OCI-LY7 (cell line): ENCODE measurements around the gene FTHL17. TPM values are rescaled to one million over a fixed set of nuclear protein-coding genes. Genes with fewer than 3 reads are reported as not detected.

Experiments
- Bru-seq: library from RNA; stranded (reverse); fragments of 400-500 nt; gene quantifications from one replicate; lab custom pipeline; 2021; lab: Mats Ljungman, UMichigan
- BruChase-seq, 2 experiments: library from RNA; stranded (reverse); fragments of 400-500 nt; gene quantifications; one replicate each; lab custom pipeline; 2021; lab: Mats Ljungman, UMichigan
- BruUV-seq: library from RNA; stranded (reverse); fragments of 400-500 nt; replicated peaks from 2 replicates; lab custom pipeline; 2021; lab: Mats Ljungman, UMichigan
- CTCF ChIA-PET: fragments of 300-600 bp; sonication (Branson Sonifier 250); formaldehyde crosslinking; loops from one replicate; lab custom pipeline; 2022; ENCODE audit warnings: antibody characterized with exemption; ENCODE audit not compliant: unreplicated experiment; lab: Charles Lee
- POLR2A ChIA-PET: fragments of 300-600 bp; sonication (Branson Sonifier 250); formaldehyde crosslinking; loops from one replicate; lab custom pipeline; 2022; ENCODE audit warnings: antibody characterized with exemption; lab: Charles Lee
- DNase-seq: peaks from one replicate; pipeline ENCODE4 v3.0.0-alpha.2; 2015; ENCODE audit warnings: low spot score
- H2AFZ ChIP-seq: fragments of 200-600 bp; sonication (generic), shearing (Covaris generic); 2 replicates; pipeline ENCODE4 v1.6.1; 2014; ENCODE audit warnings: mild to moderate bottlenecking, antibody characterized with exemption, low read length, moderate library complexity
- H3K27ac ChIP-seq: fragments of 200-600 bp; sonication (generic); 2 replicates; pipeline ENCODE4 v1.5.1; 2014; ENCODE audit warnings: mixed run types, low read depth, mild to moderate bottlenecking, moderate library complexity, low read length, inconsistent platforms; ENCODE audit not compliant: poor library complexity, severe bottlenecking
- H3K36me3 ChIP-seq: fragments of 200-600 bp; sonication (generic); 2 replicates; pipeline ENCODE4 v1.6.1; 2014; ENCODE audit warnings: mild to moderate bottlenecking, antibody characterized with exemption, low read length, moderate library complexity, mixed read lengths; ENCODE audit not compliant: insufficient read depth
- H3K4me1 ChIP-seq: fragments of 200-600 bp; sonication (generic); 2 replicates; pipeline ENCODE4 v1.5.1; 2014; ENCODE audit warnings: mild to moderate bottlenecking, low read length; ENCODE audit not compliant: insufficient read depth, poor library complexity, severe bottlenecking
- H3K4me2 ChIP-seq: fragments of 200-600 bp; sonication (generic); 2 replicates; pipeline ENCODE4 v1.6.1; 2014; ENCODE audit warnings: mild to moderate bottlenecking, low read length
- H3K4me3 ChIP-seq: fragments of 200-600 bp; sonication (generic); 2 replicates; pipeline ENCODE4 v1.5.1; 2014; ENCODE audit warnings: mild to moderate bottlenecking, low read depth, low read length; ENCODE audit not compliant: poor library complexity, severe bottlenecking
- H3K79me2 ChIP-seq: fragments of 200-600 bp; sonication (generic); 2 replicates; pipeline ENCODE4 v1.6.1; 2016; ENCODE audit warnings: low read depth, mild to moderate bottlenecking, low read length, moderate library complexity, mixed read lengths; ENCODE audit not compliant: insufficient read depth
- H3K9me2 ChIP-seq: fragments of 200-600 bp; sonication (generic); 2 replicates; pipeline ENCODE4 v1.6.1; 2016; ENCODE audit warnings: mild to moderate bottlenecking, low read length, mixed read lengths; ENCODE audit not compliant: insufficient read depth
- H3K9me3 ChIP-seq: fragments of 200-600 bp; sonication (generic); 2 replicates; pipeline ENCODE4 v1.6.1; 2014; ENCODE audit warnings: mild to moderate bottlenecking, mixed run types, low read length, mixed read lengths
- H4K20me1 ChIP-seq: fragments of 200-600 bp; sonication (generic); 2 replicates; pipeline ENCODE4 v1.6.1; 2014; ENCODE audit warnings: mild to moderate bottlenecking, antibody characterized with exemption, low read length, moderate library complexity, mixed read lengths; ENCODE audit not compliant: insufficient read depth
- EZH2phosphoT487 ChIP-seq: fragments of 200-600 bp; sonication (generic); IDR thresholded peaks from 2 replicates; pipeline ENCODE4 v1.6.1; 2018; ENCODE audit warnings: low read depth, borderline replicate concordance, mild to moderate bottlenecking, mixed run types, antibody characterized with exemption, low read length, moderate library complexity, mixed read lengths
- intact Hi-C: fragments of 100-400 bp; cut with micrococcal nuclease; formaldehyde crosslinking; loops from one replicate; pipeline ENCODE4 v1.10.0; 2022; ENCODE audit not compliant: unreplicated experiment
- long read RNA-seq: library from polyadenylated mRNA; stranded (forward); transcript quantifications from one replicate; pipeline ENCODE4 v2.0.0, GENCODE V29; 2022
- total RNA-seq, 2 experiments: library from RNA; depleted of rRNA in 1 of 2; stranded (reverse); fragments of >200 nt in 1 of 2; shearing (Covaris generic) in 1 of 2; gene quantifications; 2 replicates each; pipeline ENCODE4 v1.2.3, GENCODE V29; 2014 to 2022
- TF ChIP-seq, protein P1 (sequence below): fragments of 200-600 bp; sonication (generic); conservative IDR thresholded peaks from 2 replicates; pipeline ENCODE4 v1.5.1; 2014; ENCODE audit warnings: mild to moderate bottlenecking, antibody characterized with exemption, low read length, moderate library complexity, mixed read lengths

Gene FTHL17
- total RNA-seq (2014; rRNA removed; shearing (Covaris generic)) (not detected in 2 replicates), total RNA-seq (2022) (not detected in 2 replicates), Bru-seq, nascent RNA (not detected), BruChase-seq, experiment 1, labeled RNA remaining after a 6-hour chase (not detected), BruChase-seq, experiment 2, labeled RNA remaining after a 2-hour chase (not detected)
- long read RNA-seq, result 0 reads

DNA sequence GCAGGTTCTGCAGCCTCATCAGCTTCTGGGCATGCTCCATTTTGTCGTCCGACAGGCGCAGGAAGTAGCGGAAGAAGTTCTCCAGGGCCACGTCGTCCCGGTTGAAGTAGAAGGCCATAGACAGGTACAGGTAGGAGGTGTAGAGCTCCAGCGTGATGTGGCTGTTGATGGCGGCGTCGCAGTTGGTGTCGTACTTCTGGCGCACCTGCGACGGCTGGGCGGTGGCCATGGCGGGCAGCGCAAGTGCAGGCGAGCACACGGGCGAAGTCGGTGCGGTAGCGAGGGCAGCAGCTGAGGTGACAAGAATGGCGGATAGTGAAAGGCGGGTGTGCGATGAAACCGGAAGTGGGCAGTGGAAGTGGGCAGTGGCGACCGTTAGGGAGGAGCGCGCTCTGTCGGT lies at the start of gene FTHL17:
TSS of gene FTHL17 (minus strand) at position 317 of the 400 bp plus-strand sequence. CDS start at position 229, 88 bp downstream.
- Histone ChIP-seq H3K36me3 (no peaks in the 10 kb centered on the region), H3K4me1 (no peaks in the 10 kb centered on the region), H3K79me2 (no peaks in the 10 kb centered on the region), H3K4me3 (no peak within 1 kb of the TSS), H4K20me1 (no peaks in the 10 kb centered on the region), H3K4me2 (no peak within 1 kb of the TSS), H3K9me3 (no peaks in the 10 kb centered on the region), H3K9me2 (no peaks in the 10 kb centered on the region), H2AFZ (no peak within 1 kb of the TSS), H3K27ac (no peak within 1 kb of the TSS)
- BruUV-seq, result no TSS peak
- DNase-seq, result no peak
- TF ChIP-seq, protein P1, sequence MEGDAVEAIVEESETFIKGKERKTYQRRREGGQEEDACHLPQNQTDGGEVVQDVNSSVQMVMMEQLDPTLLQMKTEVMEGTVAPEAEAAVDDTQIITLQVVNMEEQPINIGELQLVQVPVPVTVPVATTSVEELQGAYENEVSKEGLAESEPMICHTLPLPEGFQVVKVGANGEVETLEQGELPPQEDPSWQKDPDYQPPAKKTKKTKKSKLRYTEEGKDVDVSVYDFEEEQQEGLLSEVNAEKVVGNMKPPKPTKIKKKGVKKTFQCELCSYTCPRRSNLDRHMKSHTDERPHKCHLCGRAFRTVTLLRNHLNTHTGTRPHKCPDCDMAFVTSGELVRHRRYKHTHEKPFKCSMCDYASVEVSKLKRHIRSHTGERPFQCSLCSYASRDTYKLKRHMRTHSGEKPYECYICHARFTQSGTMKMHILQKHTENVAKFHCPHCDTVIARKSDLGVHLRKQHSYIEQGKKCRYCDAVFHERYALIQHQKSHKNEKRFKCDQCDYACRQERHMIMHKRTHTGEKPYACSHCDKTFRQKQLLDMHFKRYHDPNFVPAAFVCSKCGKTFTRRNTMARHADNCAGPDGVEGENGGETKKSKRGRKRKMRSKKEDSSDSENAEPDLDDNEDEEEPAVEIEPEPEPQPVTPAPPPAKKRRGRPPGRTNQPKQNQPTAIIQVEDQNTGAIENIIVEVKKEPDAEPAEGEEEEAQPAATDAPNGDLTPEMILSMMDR, result no peak
- TF ChIP-seq EZH2phosphoT487, result no peak
- CTCF ChIA-PET, result no interaction called here
- POLR2A ChIA-PET, result no interaction called here
- intact Hi-C loops, result no loop called here

DNA sequence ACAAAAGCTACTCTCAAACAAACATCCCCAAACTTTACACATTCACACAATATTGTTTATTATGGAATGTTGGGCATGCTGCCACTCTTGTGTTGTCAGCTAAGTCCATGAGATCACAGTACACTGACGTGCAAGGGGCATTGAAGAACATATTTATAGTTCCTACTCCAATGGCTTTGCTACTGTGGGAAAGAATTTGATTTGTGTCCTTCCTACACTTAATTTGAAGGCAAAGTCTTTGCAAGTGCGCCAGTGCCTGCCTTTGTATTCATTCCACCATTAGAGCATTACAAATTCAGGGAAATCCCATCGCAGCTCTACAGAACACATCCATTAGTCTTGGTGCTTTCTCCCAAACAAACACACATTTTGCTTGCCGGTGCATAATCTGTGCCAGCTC lies 45.4 kb upstream of the FTHL17 start:
- ChIA-PET POLR2A (no interaction called here), CTCF (no interaction called here)
- no peak for TF ChIP-seq EZH2phosphoT487
- TF ChIP-seq, protein P1, result no peak
- no peak overlapping the region for H3K4me3 ChIP-seq
- no peak overlapping the region for H3K27ac ChIP-seq
- no peaks in the 10 kb centered on the region for H3K4me1 ChIP-seq
- H2AFZ ChIP-seq, result no peak overlapping the region
- no peaks in the 10 kb centered on the region for H3K9me3 ChIP-seq
- intact Hi-C loops, result no loop called here
- no peaks in the 10 kb centered on the region for H3K79me2 ChIP-seq
- DNase-seq, result no peak
- no peaks in the 10 kb centered on the region for H3K9me2 ChIP-seq
- no peaks in the 10 kb centered on the region for H4K20me1 ChIP-seq
- H3K36me3 ChIP-seq, result peaks cover 34% of the 10 kb centered on the region
- BruUV-seq, result no TSS peak
- H3K4me2 ChIP-seq, result no peak overlapping the region

DNA sequence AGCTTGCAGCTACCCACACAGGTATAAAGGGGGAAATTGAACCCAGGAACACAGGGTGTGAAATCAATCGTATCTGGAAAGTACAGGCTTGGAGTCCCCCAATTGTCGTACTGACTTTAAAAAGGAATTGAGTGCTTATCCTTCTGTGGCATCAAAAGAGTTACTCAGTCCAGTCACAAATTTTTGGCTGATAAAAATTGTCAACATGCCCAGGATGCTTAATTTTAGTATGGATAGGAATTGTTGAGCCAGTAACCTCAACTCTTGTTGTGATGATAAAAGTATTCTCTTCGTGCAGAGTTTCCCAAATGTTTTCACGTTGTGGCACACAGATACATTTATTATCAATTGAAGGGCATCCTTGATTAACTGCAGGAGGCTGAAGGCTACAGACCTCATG lies 43.6 kb upstream of the FTHL17 start:
- H3K4me3 ChIP-seq, result no peak overlapping the region
- H3K36me3 ChIP-seq, result peaks cover 18% of the 10 kb centered on the region
- POLR2A ChIA-PET, result interaction anchor here (0.5 kb wide), 1 partner anchor 71 kb away, joined by 4 read pairs; no protein-coding TSS in a partner anchor
- intact Hi-C loops, result no loop called here
- H3K79me2 ChIP-seq, result no peaks in the 10 kb centered on the region
- no peaks in the 10 kb centered on the region for H3K9me2 ChIP-seq
- no peak overlapping the region for H2AFZ ChIP-seq
- CTCF ChIA-PET, result no interaction called here
- H3K9me3 ChIP-seq, result no peaks in the 10 kb centered on the region
- H3K4me1 ChIP-seq, result no peaks in the 10 kb centered on the region
- DNase-seq, result no peak
- no TSS peak for BruUV-seq
- H3K27ac ChIP-seq, result no peak overlapping the region
- H3K4me2 ChIP-seq, result no peak overlapping the region
- H4K20me1 ChIP-seq, result no peaks in the 10 kb centered on the region
- TF ChIP-seq, protein P1, result no peak
- TF ChIP-seq EZH2phosphoT487, result no peak
